ENCODE results near the gene APBB2.
"Not testable (repeated sequence)": the region's sequence is repeated elsewhere in the genome, so short reads cannot be mapped to it uniquely, and the experiment has no call there.

The APBB2 gene

GRCh38 chr4:41014158-41014557 is 200.2 kb downstream of the APBB2 start:
- no peak for DNase-seq

- DNase-seq = no peak
Measured at GRCh38 chr4:41013746-41014145, 200.6 kb downstream of the APBB2 start.

GRCh38 chr4:41012911-41013310 is 201.4 kb downstream of the APBB2 start:
- DNase-seq = no peak

GRCh38 chr4:41012293-41012692 is 202.0 kb downstream of the APBB2 start:
- DNase-seq = no peak

DNA sequence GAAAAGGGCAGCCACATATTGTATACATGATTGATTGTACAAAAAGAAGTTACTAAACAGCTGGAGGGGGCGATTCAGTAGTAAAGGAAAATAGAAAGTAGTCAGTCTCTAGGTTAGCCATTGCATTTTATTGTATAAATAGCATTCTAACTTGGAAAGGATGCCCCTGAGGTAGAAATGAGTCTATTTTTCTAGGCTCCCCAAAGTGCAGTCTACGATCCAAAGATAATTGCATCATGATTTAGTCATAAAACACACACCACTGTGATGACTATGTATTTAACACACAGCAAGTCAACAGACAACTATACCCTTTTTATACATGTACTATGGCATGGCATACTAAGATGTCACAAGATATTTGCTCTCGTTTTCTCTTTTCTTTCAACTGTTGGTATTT is 204.9 kb downstream of the APBB2 start:
- no peak for DNase-seq

DNA sequence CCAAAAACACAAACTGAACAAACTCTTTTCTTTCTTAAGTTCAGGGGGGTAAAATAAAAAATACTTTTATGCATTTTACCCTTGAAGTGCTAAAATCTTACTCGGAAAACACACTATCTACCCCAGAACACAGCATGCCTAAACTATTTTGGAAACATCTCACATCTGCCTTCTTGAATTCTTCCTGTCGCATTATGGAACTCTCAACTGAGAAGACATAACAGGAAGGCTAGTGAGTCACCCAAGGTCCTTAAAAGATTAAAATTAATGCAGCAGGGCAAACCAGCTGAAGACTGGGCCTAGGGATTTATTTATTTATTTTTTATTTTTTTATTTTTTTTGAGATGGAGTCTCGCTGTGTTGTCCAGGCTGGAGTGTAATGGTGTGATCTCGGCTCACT is 208.2 kb downstream of the APBB2 start:
- no peak for DNase-seq

DNA sequence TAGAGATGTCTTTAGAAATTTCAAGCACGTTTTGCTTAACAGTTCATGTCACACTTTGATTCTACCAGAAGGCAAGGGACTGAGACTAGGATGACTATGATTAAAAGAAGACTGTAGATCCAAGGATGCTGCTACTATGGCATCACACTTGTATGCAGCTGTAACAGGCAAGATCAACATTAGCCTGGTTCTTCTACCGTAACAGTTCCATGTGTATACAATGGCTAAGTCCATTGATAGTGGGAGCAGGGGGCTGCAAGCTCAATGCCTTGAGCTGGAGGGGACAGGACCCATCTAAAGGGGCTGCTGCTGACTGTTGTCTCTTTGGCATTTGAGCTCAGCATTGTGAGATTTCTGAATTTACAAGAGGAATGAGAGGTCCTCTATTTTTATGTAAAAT is 212.0 kb downstream of the APBB2 start:
- DNase-seq = no peak

DNA sequence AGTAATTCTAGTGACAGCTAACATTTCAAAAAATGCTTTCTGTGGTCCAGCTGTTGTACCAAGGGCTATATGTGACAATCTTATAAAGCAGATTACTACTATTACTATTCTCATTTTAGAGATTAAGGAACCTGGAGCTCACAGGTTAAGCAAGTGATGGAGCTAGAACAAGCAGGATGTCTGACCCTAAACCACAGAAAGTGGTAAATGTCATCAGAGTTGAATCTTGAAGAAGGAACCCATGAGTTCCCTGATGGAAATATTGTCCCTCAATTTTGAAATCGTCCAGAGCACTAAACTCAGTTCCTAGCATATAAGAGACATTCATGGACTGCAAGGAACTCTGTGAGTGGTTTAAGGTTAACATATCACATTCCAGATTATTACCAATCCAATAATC is 214.0 kb downstream of the APBB2 start:
- DNase-seq = no peak

- no peak for DNase-seq
Measured at GRCh38 chr4:40998675-40999358, 215.5 kb downstream of the APBB2 start.

DNA sequence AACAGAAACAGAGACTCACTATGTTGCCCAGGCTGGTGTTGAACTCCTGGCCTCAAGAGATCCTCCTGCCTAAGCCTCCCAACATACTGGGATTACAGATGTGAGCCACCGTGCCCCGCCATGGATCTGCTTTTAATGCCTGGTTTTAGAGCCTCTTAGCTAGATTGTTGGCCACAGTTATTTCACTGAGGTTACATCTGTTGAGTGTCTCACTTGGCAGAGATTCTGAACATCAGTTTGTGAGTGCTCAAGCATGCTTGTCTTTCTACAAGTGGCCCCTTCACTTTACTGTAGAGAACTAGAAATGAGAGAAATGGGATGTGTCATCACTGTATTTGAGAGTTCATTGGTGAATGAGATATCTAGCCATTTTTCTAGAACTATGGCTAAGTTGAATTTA is 218.5 kb downstream of the APBB2 start:
- DNase-seq = no peak

- DNase-seq = not testable (repeated sequence)
Measured at GRCh38 chr4:40994321-40994720, 220.0 kb downstream of the APBB2 start.

- not testable (repeated sequence) for DNase-seq
Measured at GRCh38 chr4:40993296-40993693, 221.0 kb downstream of the APBB2 start.

GRCh38 chr4:40992472-40993295 is 221.7 kb downstream of the APBB2 start:
- no peak for DNase-seq

DNA sequence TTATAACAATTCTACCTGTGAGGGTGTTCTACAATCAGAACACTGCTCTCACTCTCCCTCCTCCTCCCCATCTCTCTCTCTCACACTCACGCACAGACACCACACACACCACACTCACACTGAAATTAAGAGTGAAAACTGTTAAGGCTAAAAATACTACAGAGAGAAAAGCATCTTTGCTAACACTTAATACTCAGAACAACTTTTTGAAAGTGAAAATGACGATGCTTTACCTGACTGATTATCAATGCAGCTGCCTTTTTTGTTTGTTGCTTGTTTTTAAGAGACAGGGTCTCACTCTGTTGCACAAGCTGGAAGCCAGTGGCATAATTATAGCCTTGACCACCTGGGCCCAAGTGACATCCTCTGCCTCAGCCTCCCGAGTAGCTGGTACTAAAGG is 222.4 kb downstream of the APBB2 start:
- DNase-seq = no peak

DNA sequence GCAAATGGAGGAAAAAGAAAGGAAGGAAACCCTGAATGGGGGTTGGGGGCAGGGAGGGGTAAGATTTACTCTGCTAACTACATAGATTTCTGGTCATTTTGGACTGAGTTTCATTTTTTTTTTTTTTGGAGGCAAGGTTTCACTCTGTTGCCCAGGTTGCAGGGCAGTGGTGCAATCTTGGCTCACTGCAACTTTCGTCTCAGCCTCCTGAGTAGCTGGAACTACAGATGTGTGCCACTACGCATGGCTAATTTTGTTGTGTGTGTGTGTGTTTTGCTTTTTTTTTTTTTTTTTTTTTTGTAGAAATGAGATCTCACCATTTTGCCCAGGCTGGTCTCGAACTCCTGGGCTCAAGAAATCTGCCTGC is 223.5 kb downstream of the APBB2 start:
- DNase-seq = no peak

- no peak for DNase-seq
Measured at GRCh38 chr4:40990236-40990898, 224.0 kb downstream of the APBB2 start.

DNA sequence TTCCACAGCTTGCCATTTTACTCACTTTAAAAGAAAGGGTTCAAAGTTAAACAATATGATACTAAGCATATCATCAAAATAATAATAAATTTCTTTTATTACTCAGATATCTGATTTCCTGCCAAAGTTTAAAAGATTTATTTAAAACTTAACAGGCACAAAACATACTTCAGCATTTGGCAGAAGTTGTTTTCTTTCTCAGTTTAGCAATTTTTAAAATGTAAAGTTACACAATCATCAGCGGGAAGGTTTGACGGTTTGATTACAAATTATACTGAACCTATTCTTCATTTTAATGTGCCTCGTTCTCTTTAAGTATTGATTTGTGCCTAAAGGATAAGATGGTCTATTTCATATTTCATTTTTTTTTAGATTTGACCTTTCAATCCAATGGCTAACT is 227.2 kb downstream of the APBB2 start:
- no peak for DNase-seq

GRCh38 chr4:40986375-40986774 is 228.0 kb downstream of the APBB2 start:
- DNase-seq = no peak

DNA sequence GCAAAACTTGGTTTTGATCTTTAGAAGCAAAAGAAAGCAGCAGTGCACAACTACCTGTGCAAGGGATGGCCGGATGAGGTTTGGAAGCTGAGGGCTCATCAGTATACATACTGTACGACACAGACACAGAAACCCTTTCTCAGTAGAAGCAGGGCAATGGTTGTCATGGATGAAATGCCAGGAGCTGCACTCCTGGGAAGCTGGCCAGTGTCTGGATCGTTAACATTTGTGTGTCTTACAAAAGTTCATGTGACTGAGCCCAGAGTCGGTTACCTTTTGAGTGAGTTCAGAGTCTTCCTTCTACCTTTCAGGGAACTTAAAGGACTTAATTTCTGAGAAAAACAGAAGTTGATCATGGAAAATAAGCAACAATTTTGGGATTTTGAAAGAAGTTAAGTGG is 230.3 kb downstream of the APBB2 start:
- DNase-seq = no peak

DNA sequence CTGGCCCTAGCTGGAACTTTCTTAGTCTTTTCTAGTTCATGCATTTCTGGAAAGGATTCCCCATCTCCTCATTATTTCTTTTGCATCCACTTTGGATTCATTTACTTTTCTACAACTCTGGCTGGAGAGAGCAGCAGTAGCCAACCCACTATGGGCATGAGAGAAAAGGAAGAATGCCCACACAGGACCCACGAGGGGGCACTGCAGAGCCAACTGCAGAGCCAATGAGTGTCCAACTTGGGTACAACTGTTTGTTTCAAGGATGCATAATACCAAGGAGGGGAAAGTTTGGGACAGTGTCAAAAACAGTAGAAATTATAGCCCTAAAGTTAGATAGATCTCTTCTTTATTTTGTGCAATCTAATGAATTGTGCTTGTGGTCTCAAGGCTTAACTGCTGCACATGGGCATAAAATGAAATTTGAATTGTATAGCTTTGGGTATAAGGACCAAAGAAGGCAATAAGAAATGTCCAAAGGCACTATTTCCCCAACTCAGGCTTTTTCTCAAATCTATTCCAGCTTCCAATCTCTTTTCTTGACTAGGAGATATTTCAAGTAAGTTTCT is 233.9 kb downstream of the APBB2 start:
- no peak for DNase-seq

GRCh38 chr4:40978548-40978947 is 235.8 kb downstream of the APBB2 start:
- DNase-seq = no peak

GRCh38 chr4:40976343-40976742 is 238.0 kb downstream of the APBB2 start:
- no peak for DNase-seq

DNA sequence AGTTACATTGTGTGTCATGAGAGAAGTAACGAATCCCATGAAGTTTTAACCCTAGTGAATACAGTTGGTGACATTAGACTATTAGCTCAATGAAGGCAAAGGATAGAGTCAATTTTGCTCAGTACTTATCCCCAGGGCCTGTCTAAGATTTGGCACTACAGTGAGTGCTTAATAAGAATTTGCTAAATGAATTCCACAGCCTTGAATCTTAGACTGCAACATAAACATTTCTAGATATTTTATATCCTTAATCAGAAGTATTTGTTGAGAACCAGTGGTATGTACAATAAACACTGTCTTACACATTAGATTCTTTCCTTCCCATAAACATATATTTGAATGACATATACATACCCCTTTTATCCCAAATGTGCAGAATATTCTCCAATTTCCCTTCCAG is 241.6 kb downstream of the APBB2 start:
- no peak for DNase-seq
